ENCODE results near the gene SLC5A10.

DNA sequence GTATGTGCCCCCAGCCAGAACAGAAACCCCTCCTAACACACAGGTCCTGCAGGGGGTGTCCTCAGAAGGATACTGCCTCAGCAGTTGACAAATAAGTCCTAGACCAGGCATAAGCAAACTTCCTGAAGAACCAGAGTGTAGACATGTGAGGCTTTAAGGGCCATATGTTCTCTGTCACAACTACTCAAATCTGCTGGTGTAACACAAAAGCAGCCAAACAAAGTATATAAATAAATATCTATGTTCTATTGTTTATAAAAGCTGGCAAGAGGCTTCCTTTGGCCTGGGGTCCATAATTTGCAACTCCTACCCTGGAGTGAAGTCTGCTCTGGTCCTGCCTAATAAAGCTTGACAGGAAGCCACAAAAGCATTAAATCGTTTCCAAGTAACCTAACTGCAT is 42.7 kb downstream of the SLC5A10 start:
- no peak for TF ChIP-seq CTCF (conservative IDR thresholded peaks at IDR 0.05)
- TF ChIP-seq EZH2 (IDR thresholded peaks at IDR 0.05; ENCODE audit: low read depth) = no peak
